GM12878 (cell line): ENCODE results near the gene BBS2. TPM values are rescaled to one million over a fixed set of nuclear protein-coding genes. Genes with fewer than 3 reads are reported as not detected.
A peak's percentile ranks its signal among the peaks of the same experiment; 100 is the strongest.
"Not testable (repeated sequence)": the region's sequence is repeated elsewhere in the genome, so short reads cannot be mapped to it uniquely, and the experiment has no call there.

Source experiments
- ATAC-seq: fragments of 200-7000 bp; cut with Tn5 transposase; 3 replicates; pipeline ENCODE4 v1.9.1; 2020; ENCODE audit warnings: mild to moderate bottlenecking, moderate library complexity
- BruUV-seq: library from RNA; stranded (reverse); fragments of 400-500 nt; replicated peaks from 2 replicates; lab custom pipeline; 2021; lab: Mats Ljungman, UMichigan
- CTCF ChIA-PET: fragments of 300-600 bp; sonication (Branson Sonifier 250); formaldehyde crosslinking; extraction: SDS; loops from one replicate; lab custom pipeline; 2021; ENCODE audit warnings: inconsistent platforms; lab: Yijun Ruan, JAX
- POLR2A ChIA-PET: fragments of 350-600 bp; formaldehyde crosslinking; extraction: SDS; loops from one replicate; lab custom pipeline; 2021; ENCODE audit warnings: inconsistent platforms; lab: Charles Lee
- RAD21 ChIA-PET: fragments of 300-600 bp; sonication (Branson Sonifier 250); formaldehyde crosslinking; loops from one replicate; lab custom pipeline; 2023; ENCODE audit warnings: antibody characterized with exemption; ENCODE audit not compliant: unreplicated experiment; lab: Charles Lee
- SMC1A ChIA-PET: fragments of 300-600 bp; sonication (Branson Sonifier 250); formaldehyde crosslinking; loops from one replicate; lab custom pipeline; 2023; ENCODE audit not compliant: unreplicated experiment, uncharacterized antibody; lab: Charles Lee
- DNase-seq: peaks from one replicate; pipeline ENCODE4 v3.0.0-alpha.2; 2011; ENCODE audit warnings: low read depth, low spot score
- FAIRE-seq: peaks from 3 replicates; lab custom pipeline; 2011; peaks lifted over from hg19 to GRCh38; lab: Jason Lieb, UNC
- H2AFZ ChIP-seq: 2 replicates; pipeline ENCODE4 v1.6.0; 2011; ENCODE audit warnings: low read depth, low read length, control low read depth; ENCODE audit not compliant: control insufficient read depth
- H3K27ac ChIP-seq: 2 replicates; pipeline ENCODE4 v1.5.1; 2011; ENCODE audit warnings: control low read depth; ENCODE audit not compliant: control insufficient read depth, insufficient read depth
- H3K27me3 ChIP-seq, 2 experiments: replicated peaks in 1 of 2; 2 replicates each; pipeline versions ENCODE4 v1.6.0 to v1.6.1; 2011; ENCODE audit warnings: low read length in 1 of 2; ENCODE audit not compliant: control insufficient read depth in 2 of 2, insufficient read depth in 2 of 2
- H3K36me3 ChIP-seq, 2 experiments: 2 replicates each; pipeline ENCODE4 v1.5.1; 2011; ENCODE audit warnings: low read length in 1 of 2; ENCODE audit not compliant: control insufficient read depth in 2 of 2, insufficient read depth in 2 of 2
- H3K4me1 ChIP-seq: 2 replicates; pipeline ENCODE4 v1.6.1; 2011; ENCODE audit warnings: mild to moderate bottlenecking, low read length, moderate library complexity, mixed read lengths; ENCODE audit not compliant: control insufficient read depth, insufficient read depth
- H3K4me2 ChIP-seq: 2 replicates; pipeline ENCODE4 v1.6.0; 2011; ENCODE audit warnings: control low read depth; ENCODE audit not compliant: control insufficient read depth, insufficient read depth
- H3K4me3 ChIP-seq: fragments of 200-600 bp; sonication (generic); 2 replicates; pipeline ENCODE4 v1.5.1; 2016
- H3K79me2 ChIP-seq: 2 replicates; pipeline ENCODE4 v1.6.0; 2011; ENCODE audit warnings: low read length; ENCODE audit not compliant: control insufficient read depth, insufficient read depth
- H3K9ac ChIP-seq: 2 replicates; pipeline ENCODE4 v1.8.0; 2011; ENCODE audit warnings: low read length, control low read depth, mixed read lengths; ENCODE audit not compliant: control insufficient read depth, insufficient read depth
- H3K9me3 ChIP-seq: replicated peaks from 3 replicates; pipeline ENCODE4 v1.5.1; 2011; ENCODE audit warnings: mild to moderate bottlenecking, low read length; ENCODE audit not compliant: control insufficient read depth, insufficient read depth
- H4K20me1 ChIP-seq: 2 replicates; pipeline ENCODE4 v1.6.0; 2011; ENCODE audit not compliant: control insufficient read depth, insufficient read depth
- KDM1A ChIP-seq: fragments of 200-600 bp; sonication (generic); IDR thresholded peaks from 2 replicates; pipeline ENCODE4 v1.6.1; 2016; ENCODE audit warnings: borderline replicate concordance
- PKNOX1 ChIP-seq: fragments of 450-650 bp; IDR thresholded peaks from 2 replicates; pipeline ENCODE4 v1.6.1; 2016; ENCODE audit warnings: mild to moderate bottlenecking
- RUNX3 ChIP-seq: IDR thresholded peaks from 2 replicates; pipeline ENCODE4 v1.6.1; 2012; ENCODE audit warnings: low read length, inconsistent platforms
- WGBS: methylation state at CpG from one replicate; pipeline ENCODE4 v1.1.6; 2016; ENCODE audit warnings: low lambda C conversion rate; ENCODE audit not compliant: insufficient replicate concordance, insufficient coverage; ENCODE audit errors: missing lambda C conversion rate; 5-methylcytosine and 5-hydroxymethylcytosine counted together
- in situ Hi-C: fragments of 300-500 bp; cut with MboI; formaldehyde crosslinking; loops from 9 replicates; pipeline ENCODE4 v1.14.3; 2018; ENCODE audit warnings: mixed read lengths
- intact Hi-C: fragments of 100-400 bp; cut with micrococcal nuclease; formaldehyde crosslinking; loops from one replicate; pipeline ENCODE4 v1.14.2; 2022; ENCODE audit not compliant: unreplicated experiment
- polyA plus RNA-seq, 11 experiments: library from polyadenylated mRNA; depleted of rRNA in 4 of 11; unstranded in 6 of 11; stranded (reverse) in 5 of 11; fragments of >200 nt; fragmentation: Nextera tagmentation in 4 of 11; fragmentation: Illumina TruSeq in 1 of 11; extraction: Ambion mirVana in 4 of 11; extraction: Trizol in 1 of 11; gene quantifications; 1 replicate in 1 of 11; 2 replicates in 10 of 11; pipeline versions ENCODE4 v1.2.1 to v1.2.3, GENCODE V29; 2011 to 2016; ENCODE audit warnings: inconsistent platforms in 2 of 11, missing spikeins in 2 of 11, low read depth in 1 of 11
- total RNA-seq, 4 experiments: library from RNA; depleted of rRNA in 3 of 4; stranded (reverse); fragments of >200 nt in 3 of 4; fragmentation: Illumina TruSeq in 1 of 4; extraction: Trizol in 1 of 4; gene quantifications; 2 replicates each; pipeline versions ENCODE4 v1.2.1 to v1.2.3, GENCODE V29; 2013 to 2021

BBS2 gene
- total and polyA plus RNA-seq, 10 of the 15 experiments (the other 5 are each of a cell fraction or from before 2014, with no cell fraction given): 4.9 to 38.3 (median 16.4) TPM

- no peak for ATAC-seq
- Histone ChIP-seq H2AFZ (no peak overlapping the region), H3K27me3 (no peaks in the 10 kb centered on the region), H3K79me2 (no peaks in the 10 kb centered on the region), H3K4me3 (no peak overlapping the region), H3K4me1 (no peaks in the 10 kb centered on the region), H3K9me3 (no peaks in the 10 kb centered on the region), H3K36me3 (no peaks in the 10 kb centered on the region; a peak in 1 of 4 replicates), H3K27ac (no peak overlapping the region), H3K9ac (no peak overlapping the region), H3K4me2 (no peak overlapping the region), H4K20me1 (no peaks in the 10 kb centered on the region)
- WGBS: 49% methylated on average over 4 of the region's 4 CpGs
- DNase-seq: no peak
- RAD21 ChIA-PET: no interaction called here
- CTCF ChIA-PET: no interaction called here
- in situ Hi-C loops: no loop called here
- peak; percentile 72 for FAIRE-seq
- SMC1A ChIA-PET: interaction anchor here (1.2 kb wide), 1 partner anchor 19 kb away, joined by 3 read pairs; no protein-coding TSS in a partner anchor
- BruUV-seq: no TSS peak
- intact Hi-C loops: no loop called here
- TF ChIP-seq PKNOX1 (peak; percentile 52), RUNX3 (peak; percentile 60), KDM1A (no peak)
- POLR2A ChIA-PET: no interaction called here
These were observed 28.1 kb downstream of the BBS2 start for GRCh38 chr16:56491657-56492261.

GRCh38 chr16:56488868-56489267 lies 31.0 kb downstream of the BBS2 start:
- SMC1A ChIA-PET, H3K27ac ChIP-seq, H3K36me3 ChIP-seq, H3K9ac ChIP-seq, H3K4me3 ChIP-seq, H2AFZ ChIP-seq, DNase-seq, BruUV-seq, RAD21 ChIA-PET, H4K20me1 ChIP-seq, H3K9me3 ChIP-seq, H3K79me2 ChIP-seq, ATAC-seq, intact Hi-C loops, H3K4me2 ChIP-seq, FAIRE-seq, H3K4me1 ChIP-seq, in situ Hi-C loops, H3K27me3 ChIP-seq: not testable (repeated sequence)
- ChIA-PET POLR2A (interaction anchor here (0.6 to 0.7 kb wide), 2 partner anchors 13 to 31 kb away, joined by 3 read pairs; no protein-coding TSS in a partner anchor), CTCF (interaction anchor here (0.6 kb wide), 1 partner anchor 551 kb away, joined by 3 read pairs; no protein-coding TSS in a partner anchor)
- 95% methylated on average over 1 of the region's 1 CpG for WGBS
